ENCODE measurements around the gene ATP6V1A.

GRCh38 chr3:113802795-113803455 is 56.1 kb downstream of the ATP6V1A start:
- TF ChIP-seq EP300 (IDR thresholded peaks at IDR 0.05; ENCODE audit: borderline replicate concordance) (no peak), ZBTB7A (IDR thresholded peaks at IDR 0.05; ENCODE audit: low read depth) (no peak), FOXM1 (IDR thresholded peaks at IDR 0.05; ENCODE audit: borderline replicate concordance, low read depth) (no peak), CEBPB (IDR thresholded peaks at IDR 0.05) (no peak), YY1 (IDR thresholded peaks at IDR 0.05; ENCODE audit: low read depth) (no peak), TAF1 (IDR thresholded peaks at IDR 0.05; ENCODE audit: low read depth) (no peak), TEAD4 (IDR thresholded peaks at IDR 0.05) (no peak), RAD21 (IDR thresholded peaks at IDR 0.05; ENCODE audit: low read depth) (no peak)

Measured in Ishikawa (cell line).